ENCODE measurements around the gene RUNX1.
"Not testable (repeated sequence)": the region's sequence is repeated elsewhere in the genome, so short reads cannot be mapped to it uniquely, and the experiment has no call there.

The RUNX1 gene

GRCh38 chr21:35016517-35017188 lies 32.4 kb downstream of the RUNX1 start:
- DNase-seq (ENCODE audit: low spot score) = no peak

DNA sequence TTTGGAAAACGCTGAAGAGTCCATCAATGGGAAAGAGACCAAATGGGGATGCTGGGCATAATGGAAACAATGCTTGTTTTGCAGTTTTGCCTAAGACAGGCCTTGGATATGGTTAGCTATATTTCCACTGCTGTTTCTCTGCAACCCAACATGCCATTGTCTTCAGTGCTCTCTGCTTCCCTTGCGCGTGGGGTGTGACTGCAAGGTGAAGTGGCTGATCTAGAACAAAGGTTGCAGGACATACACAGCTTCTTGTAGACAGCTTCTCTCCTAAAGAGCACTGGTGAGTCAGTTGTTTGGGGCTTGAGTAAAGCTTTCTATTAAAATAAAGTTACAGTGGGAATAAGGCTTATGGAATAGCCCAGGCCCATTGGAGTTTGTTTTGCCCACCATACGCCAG lies 33.0 kb downstream of the RUNX1 start:
- no peak for DNase-seq (ENCODE audit: low spot score)

GRCh38 chr21:35015435-35016024 lies 33.6 kb downstream of the RUNX1 start:
- DNase-seq (ENCODE audit: low spot score) = no peak

- no peak for DNase-seq (ENCODE audit: low spot score)
Measured at GRCh38 chr21:35014302-35015041, 34.6 kb downstream of the RUNX1 start.

DNA sequence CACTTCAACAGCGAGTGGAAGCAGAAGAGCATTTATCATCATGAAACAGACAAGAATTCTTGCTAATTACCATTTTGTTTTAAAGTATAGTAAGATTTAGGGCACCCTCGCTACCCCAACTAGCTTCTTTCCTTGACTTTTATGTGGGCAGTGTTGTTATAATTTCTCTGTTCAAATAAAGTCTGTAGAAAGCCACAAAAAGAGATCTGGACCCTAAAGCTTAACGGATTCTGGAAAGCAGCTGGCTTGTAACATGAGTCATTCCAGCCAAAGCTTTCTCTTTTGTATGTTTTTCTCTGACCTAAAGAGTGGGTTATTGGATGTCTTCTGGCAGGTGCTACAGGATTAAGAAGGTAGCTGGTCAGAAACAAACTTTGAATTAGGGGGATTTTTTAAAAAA lies 37.4 kb downstream of the RUNX1 start:
- no peak for DNase-seq (ENCODE audit: low spot score)

DNA sequence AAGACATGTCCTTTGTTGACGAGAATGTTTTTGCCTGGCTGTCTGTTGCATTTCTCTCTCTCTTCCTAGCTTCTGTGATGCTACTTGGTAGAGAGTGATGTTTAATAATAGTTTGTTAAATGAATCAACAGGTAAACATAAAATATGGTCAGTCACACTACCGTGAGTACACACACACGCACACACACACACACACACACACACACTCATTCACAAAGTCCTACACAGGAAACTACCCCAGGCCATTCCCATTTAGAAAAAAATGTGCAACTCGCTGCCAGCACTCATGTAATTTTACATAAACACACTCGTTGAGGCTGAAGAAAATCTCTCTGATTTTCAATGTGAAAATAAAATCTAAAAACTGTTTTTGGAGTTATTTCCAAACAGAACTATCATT lies 38.7 kb downstream of the RUNX1 start:
- no peak for DNase-seq (ENCODE audit: low spot score)

GRCh38 chr21:35007348-35007747 lies 41.8 kb downstream of the RUNX1 start:
- DNase-seq (ENCODE audit: low spot score) = no peak

- no peak for DNase-seq (ENCODE audit: low spot score)
Measured at GRCh38 chr21:35006771-35007170, 42.3 kb downstream of the RUNX1 start.

DNA sequence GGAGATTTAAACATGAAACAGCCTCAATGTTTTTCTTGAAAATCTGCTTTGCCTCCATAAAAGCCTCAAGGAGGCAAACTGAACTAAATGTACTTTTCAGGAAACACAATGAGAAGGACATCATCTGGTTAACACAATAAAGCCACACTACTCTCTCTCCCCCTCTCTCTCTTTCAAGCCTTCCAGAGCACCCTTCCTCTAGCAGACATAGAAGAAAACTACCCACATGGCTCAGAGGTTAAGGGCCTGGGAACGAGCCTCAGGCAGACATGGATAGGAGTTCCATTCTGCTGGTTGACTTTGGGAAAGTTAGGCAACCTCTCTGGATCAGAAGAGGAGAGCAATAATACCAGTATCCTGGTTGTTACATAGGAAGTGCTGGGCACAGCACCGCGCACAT lies 42.9 kb downstream of the RUNX1 start:
- no peak for DNase-seq (ENCODE audit: low spot score)

- no peak for DNase-seq (ENCODE audit: low spot score)
Measured at GRCh38 chr21:35005560-35006224, 43.4 kb downstream of the RUNX1 start.

- no peak for DNase-seq (ENCODE audit: low spot score)
Measured at GRCh38 chr21:35005077-35005476, 44.0 kb downstream of the RUNX1 start.

DNA sequence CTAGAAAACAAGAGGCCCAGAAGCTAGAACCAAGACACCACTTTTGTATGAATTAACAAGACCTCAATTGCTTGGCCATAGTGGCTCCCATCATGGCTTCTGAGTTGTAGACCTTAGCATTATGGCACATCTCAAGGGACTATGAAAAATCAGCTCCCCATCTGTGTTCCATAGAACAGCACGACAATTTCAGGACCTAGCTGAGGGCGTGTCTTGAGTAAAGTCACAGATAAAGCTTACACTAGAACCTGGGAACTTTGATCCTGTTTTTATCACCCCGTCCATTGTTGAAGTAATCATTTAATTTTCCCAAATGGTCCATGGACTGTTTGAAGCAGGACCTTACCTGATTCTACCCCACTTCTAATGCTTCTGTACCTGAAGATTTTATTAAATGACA lies 44.8 kb downstream of the RUNX1 start:
- DNase-seq (ENCODE audit: low spot score) = no peak

DNA sequence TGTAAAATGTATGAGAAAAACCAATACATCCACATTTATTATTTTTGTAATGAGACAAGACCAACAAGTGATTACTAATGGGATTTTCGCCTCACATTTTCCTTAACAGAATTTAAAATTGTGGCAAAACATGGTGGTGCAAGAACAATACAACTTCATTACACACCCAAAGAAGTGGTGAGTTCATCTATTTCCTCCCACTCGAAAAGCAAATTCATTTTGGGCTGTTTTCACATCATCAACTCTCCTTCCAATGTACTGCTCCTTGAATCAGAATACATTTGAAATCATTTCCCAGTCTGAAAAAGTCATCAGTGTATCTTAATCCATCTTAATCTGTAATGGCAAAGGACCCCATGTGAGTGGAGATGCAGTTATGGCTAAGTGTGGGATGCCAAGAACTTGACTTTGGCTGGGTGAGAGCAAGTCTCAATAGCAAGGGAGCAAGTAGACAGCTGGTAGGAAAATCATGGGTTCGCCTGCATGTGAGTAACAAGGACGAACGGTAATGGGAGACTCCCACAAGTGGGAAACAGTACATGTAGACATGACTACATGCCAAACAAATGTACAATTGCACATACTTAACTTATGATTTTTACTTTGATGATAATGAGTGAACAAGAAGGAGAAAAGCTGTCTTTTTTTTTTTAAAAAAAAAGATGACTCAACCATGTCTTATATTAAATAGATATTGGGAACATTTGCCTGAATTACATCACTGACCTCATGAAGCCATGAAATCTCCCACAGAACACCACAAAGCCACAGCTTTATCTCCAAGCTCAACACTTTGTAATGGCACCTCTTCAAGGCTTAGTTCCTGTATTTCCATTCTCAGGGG lies 46.0 kb downstream of the RUNX1 start:
- no peak for DNase-seq (ENCODE audit: low spot score)

- no peak for DNase-seq (ENCODE audit: low spot score)
Measured at GRCh38 chr21:34999397-34999941, 49.6 kb downstream of the RUNX1 start.

- DNase-seq (ENCODE audit: low spot score) = no peak
Measured at GRCh38 chr21:34998176-34998575, 50.9 kb downstream of the RUNX1 start.

DNA sequence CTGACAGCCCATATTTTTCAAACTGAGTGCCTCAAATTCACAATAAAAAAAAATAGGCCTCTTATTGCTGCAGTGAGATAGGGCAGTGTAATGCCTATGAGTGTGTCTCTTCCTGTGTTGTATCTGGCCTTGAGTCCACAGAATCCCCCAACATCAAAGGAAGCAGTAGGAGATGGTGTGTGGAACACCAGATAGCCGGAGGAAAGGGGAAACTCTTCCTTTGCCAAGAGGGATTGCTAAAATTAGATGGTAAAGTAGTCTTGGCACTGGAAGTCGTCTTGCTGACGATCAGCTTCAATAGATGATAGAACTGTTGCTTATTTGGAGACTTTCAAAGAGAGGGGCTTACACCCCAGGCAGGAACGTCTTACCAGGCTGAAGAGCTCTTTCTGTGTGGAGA lies 51.8 kb downstream of the RUNX1 start:
- no peak for DNase-seq (ENCODE audit: low spot score)

DNA sequence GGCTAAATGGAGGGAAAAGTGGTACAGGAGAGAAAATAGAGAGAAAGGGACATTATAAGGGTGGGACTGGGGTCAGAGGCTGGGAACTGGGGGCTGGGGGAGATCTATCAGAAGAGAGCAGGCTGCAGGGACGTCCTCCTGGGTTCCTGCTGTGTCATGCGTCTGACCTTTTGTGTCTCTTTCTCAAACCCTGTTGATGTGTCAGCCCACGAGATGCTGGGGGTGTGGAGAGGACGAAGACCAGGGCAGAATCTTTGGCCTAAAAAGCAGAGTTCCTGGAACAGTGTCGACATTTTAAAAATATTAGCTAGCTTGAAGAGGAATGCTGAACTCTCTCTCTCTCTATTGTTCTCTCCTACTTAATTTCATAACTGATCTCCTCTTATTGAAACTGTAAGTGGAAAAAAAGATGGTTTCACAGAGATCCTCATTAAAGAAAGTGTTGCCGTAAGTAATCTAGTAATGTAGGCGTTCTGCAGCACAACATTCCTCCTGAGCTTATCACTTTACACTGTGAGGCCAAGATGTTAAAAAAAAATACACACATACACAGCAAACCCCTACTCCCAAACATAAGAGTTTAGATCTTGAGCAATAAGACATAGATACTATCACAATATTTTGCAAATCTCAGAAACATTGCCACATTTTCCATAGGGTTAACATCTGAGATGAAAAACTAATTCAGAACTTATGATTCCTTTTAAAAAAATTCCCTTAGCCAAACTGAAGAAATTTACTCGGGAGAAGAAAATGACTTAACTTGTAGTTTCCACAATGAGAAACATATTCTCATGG lies 52.6 kb downstream of the RUNX1 start:
- DNase-seq (ENCODE audit: low spot score) = no peak

DNA sequence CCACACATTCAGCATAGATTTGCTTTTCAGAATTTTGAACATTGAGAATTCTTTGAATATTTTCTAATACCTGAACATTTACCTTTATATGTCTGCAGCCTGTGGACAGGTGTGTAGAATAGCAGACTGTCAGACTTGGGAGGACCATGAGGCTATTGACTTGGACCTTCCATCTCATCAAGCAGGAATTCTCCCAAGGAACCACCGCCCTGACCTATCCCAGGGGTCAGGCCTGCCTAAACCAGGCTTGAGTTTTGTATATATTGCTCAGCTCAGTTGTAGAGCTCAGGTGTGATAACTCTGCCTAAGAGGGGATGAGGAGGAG lies 53.2 kb downstream of the RUNX1 start:
- DNase-seq (ENCODE audit: low spot score) = no peak

GRCh38 chr21:34994766-34995631 lies 54.1 kb downstream of the RUNX1 start:
- DNase-seq (ENCODE audit: low spot score) = no peak

DNA sequence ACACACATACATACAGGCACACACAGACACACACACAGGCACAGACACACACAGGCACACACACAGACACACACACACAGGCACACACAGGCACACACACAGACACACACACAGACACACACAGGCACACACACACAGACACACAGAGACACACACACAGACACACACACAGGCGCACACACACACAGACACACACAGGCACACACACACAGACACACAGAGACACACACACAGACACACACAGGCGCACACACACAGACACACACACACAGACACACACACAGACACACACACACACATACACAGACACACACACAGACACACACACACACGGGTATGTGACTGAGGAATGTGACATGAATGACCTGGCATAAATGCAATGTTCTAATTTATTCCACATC lies 55.6 kb downstream of the RUNX1 start:
- DNase-seq (ENCODE audit: low spot score) = not testable (repeated sequence)
